Muscle of arm (tissue), 12 donors: ENCODE data around the gene ATAD2B. TPM values are rescaled to one million over a fixed set of nuclear protein-coding genes. Genes with fewer than 3 reads are reported as not detected.
"Not testable (repeated sequence)": the region's sequence is repeated elsewhere in the genome, so short reads cannot be mapped to it uniquely, and the experiment has no call there.

Source experiments
- DNase-seq: peaks from one replicate; pipeline ENCODE4 v3.0.0-alpha.2; 2013
- polyA plus RNA-seq, 12 donors: library from polyadenylated mRNA; unstranded; fragments of 120-200 nt; gene quantifications; one replicate each; pipeline ENCODE4 v1.2.1, GENCODE V29; 2013; ENCODE audit not compliant: insufficient read length in 12 of 12

The ATAD2B gene
- polyA plus RNA-seq, 12 donors, result 10.7 to 19.5 (median 13.9) TPM; not detected in 1

- DNase-seq, result no peak
Observed at GRCh38 chr2:23751747-23752265, 175.1 kb downstream of the ATAD2B start.

GRCh38 chr2:23746141-23746863 is 180.6 kb downstream of the ATAD2B start:
- DNase-seq, result no peak

GRCh38 chr2:23745726-23746105 is 181.2 kb downstream of the ATAD2B start:
- peak; percentile 85 for DNase-seq

GRCh38 chr2:23745068-23745725 is 181.7 kb downstream of the ATAD2B start:
- DNase-seq, result peak; percentile 23

GRCh38 chr2:23736783-23737182 is 190.1 kb downstream of the ATAD2B start:
- not testable (repeated sequence) for DNase-seq

- DNase-seq, result no peak
Observed at GRCh38 chr2:23734416-23734815, 192.5 kb downstream of the ATAD2B start.

- DNase-seq, result not testable (repeated sequence)
Observed at GRCh38 chr2:23723029-23723428, 203.9 kb downstream of the ATAD2B start.

GRCh38 chr2:23722255-23722654 is 204.7 kb downstream of the ATAD2B start:
- no peak for DNase-seq

GRCh38 chr2:23721454-23721826 is 205.5 kb downstream of the ATAD2B start:
- DNase-seq, result no peak

- DNase-seq, result no peak
Observed at GRCh38 chr2:23720705-23721453, 206.0 kb downstream of the ATAD2B start.

- no peak for DNase-seq
Observed at GRCh38 chr2:23719716-23720115, 207.2 kb downstream of the ATAD2B start.

GRCh38 chr2:23718931-23719700 is 207.8 kb downstream of the ATAD2B start:
- peak; percentile 86 for DNase-seq

GRCh38 chr2:23713351-23713750 is 213.6 kb downstream of the ATAD2B start:
- no peak for DNase-seq

- DNase-seq, result no peak
Observed at GRCh38 chr2:23712756-23713151, 214.2 kb downstream of the ATAD2B start.

- DNase-seq, result no peak
Observed at GRCh38 chr2:23711979-23712755, 214.8 kb downstream of the ATAD2B start.

- DNase-seq, result no peak
Observed at GRCh38 chr2:23709311-23709710, 217.6 kb downstream of the ATAD2B start.

- DNase-seq, result no peak
Observed at GRCh38 chr2:23708771-23709170, 218.2 kb downstream of the ATAD2B start.

GRCh38 chr2:23707096-23707495 is 219.8 kb downstream of the ATAD2B start:
- no peak for DNase-seq

- no peak for DNase-seq
Observed at GRCh38 chr2:23706613-23707078, 220.3 kb downstream of the ATAD2B start.

GRCh38 chr2:23705771-23706612 is 220.9 kb downstream of the ATAD2B start:
- DNase-seq, result no peak
